GM12874 (cell line): ENCODE results near the gene FOXO3.

ENCODE experiments used
- TF ChIP-seq, protein P1 (sequence below): IDR thresholded peaks from 2 replicates; pipeline ENCODE4 v1.5.1; 2011; ENCODE audit warnings: low read depth, mild to moderate bottlenecking, control low read depth, low read length, moderate library complexity; ENCODE audit not compliant: insufficient read depth

Gene FOXO3

GRCh38 chr6:108546079-108547049 lies 14.4 kb upstream of the FOXO3 start:
- TF ChIP-seq, protein P1, sequence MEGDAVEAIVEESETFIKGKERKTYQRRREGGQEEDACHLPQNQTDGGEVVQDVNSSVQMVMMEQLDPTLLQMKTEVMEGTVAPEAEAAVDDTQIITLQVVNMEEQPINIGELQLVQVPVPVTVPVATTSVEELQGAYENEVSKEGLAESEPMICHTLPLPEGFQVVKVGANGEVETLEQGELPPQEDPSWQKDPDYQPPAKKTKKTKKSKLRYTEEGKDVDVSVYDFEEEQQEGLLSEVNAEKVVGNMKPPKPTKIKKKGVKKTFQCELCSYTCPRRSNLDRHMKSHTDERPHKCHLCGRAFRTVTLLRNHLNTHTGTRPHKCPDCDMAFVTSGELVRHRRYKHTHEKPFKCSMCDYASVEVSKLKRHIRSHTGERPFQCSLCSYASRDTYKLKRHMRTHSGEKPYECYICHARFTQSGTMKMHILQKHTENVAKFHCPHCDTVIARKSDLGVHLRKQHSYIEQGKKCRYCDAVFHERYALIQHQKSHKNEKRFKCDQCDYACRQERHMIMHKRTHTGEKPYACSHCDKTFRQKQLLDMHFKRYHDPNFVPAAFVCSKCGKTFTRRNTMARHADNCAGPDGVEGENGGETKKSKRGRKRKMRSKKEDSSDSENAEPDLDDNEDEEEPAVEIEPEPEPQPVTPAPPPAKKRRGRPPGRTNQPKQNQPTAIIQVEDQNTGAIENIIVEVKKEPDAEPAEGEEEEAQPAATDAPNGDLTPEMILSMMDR: no peak

DNA sequence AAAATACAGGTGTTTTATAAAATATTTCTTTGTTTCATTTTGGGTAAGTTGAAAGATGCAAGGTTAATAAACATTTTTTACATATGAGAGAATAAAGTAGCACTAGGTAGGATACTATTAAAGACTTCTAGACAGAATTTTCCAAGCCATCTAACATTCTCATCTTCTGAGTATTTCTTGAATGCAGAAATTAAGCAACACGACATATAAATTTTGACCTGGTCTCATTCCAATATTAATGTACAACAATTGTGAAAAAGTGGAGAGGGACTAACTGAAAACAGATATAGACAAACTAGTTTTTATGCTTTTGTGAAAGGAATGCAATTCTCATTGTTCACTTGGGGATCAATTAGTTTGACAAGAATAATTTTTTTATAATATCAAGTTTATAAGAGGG lies 11.5 kb upstream of the FOXO3 start:
- TF ChIP-seq, protein P1: no peak

GRCh38 chr6:108549741-108550140 lies 11.0 kb upstream of the FOXO3 start:
- TF ChIP-seq, protein P1: no peak

- TF ChIP-seq, protein P1: no peak
These were observed 10.5 kb upstream of the FOXO3 start for GRCh38 chr6:108550256-108550655.

GRCh38 chr6:108555399-108556052 lies 5.2 kb upstream of the FOXO3 start:
- TF ChIP-seq, protein P1: no peak

DNA sequence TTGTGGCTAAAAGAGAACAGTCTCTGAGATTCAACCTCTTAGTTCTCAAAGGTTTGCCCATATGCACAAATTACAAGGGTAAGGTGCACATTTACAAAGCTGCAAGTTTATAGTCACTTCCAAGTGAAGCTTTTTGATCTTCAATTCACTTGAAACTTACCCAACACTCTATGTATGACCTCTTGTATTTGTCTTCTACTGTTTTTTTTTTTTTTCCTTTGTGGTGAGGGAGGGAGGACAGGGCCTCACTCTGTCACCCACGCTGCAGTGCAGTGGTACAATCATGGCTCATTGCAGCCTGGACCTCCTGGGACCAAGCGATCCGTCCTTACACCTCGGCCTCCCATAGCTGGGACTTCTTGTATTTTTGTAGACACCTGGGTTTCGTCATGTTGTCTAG lies 4.5 kb upstream of the FOXO3 start:
- TF ChIP-seq, protein P1: no peak

DNA sequence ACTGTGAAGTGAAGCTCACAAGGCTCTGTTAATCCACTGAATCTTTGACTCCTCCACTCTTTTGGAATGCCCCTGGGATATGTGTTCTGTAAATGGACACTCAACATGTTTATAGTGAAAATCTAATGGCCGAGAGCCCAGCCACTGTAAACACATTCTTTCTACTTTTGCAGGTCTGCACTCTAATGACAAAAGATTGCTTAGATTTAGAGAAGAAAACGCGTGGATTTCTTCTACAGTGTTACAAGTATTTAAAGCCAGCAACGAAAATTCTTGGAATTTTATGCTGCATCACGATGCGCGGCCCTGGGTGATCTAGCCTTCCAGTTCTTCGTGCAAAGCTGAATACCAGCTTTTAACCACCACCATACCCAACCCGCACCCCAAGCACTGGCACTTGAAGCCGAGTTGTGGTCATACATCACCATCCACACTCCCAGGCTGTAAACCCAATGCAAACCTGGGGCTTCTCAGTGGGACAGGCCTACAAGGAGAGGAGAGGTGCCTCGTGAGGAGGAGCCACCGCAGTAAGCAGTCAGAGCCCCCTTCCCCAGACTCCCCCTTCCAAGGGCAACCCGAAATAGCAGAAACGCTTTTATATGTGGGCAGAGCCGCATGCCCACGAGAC lies 3.7 kb upstream of the FOXO3 start:
- TF ChIP-seq, protein P1: no peak
